Fibroblast of skin of left quadriceps (primary cell): ENCODE results near the gene MMP25.

Experiments
- DNase-seq, 2 experiments: peaks; one replicate each; pipeline ENCODE4 v3.0.0-alpha.2; 2013; ENCODE audit warnings: low read depth in 2 of 2

Gene MMP25

GRCh38 chr16:3017794-3018506 lies 28.4 kb upstream of the MMP25 start, which contains the start of gene CLDN6:
CLDN6 (minus strand) TSS chr16:3018183; CDS start chr16:3016021, 2,162 bp downstream.
- DNase-seq, result no peak

DNA sequence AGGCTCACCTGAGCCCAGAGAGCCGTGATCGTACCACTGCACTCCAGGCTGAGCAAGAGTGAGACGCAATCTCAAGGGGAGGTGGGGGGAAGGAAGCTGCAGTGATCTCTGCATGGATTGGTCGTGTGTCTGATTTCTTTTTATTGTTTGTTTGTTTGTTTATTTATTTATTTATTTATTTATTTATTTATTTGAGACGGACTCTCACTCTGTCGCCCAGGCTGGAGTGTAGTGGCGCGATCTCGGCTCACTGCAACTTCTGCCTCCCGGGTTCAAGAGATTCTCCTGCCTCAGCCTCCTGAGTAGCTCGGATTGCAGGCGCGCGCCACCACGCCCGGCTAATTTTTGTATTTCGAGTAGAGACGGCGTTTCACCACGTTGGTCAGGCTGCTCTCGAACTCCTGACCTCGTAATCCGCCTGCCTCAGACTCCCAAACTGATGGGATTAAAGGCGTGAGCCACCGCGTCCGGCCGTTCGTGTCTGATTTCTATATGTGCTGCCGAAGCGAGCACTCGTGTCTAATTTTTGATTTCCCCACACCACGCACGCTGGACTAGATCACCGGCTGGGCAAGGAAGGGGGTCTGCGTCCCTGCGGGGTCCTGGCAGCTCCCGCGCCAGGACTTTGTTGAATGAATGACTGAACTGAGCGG lies 26.6 kb upstream of the MMP25 start:
- no peak for DNase-seq

- DNase-seq, result peak in 1 of 2 experiments; percentile 58
Measured at GRCh38 chr16:3020247-3020603, 26.1 kb upstream of the MMP25 start, which contains the start of gene TNFRSF12A. TNFRSF12A (plus strand) TSS chr16:3020368; CDS start chr16:3020398, 30 bp downstream.

- peak in 1 of 2 experiments; percentile 68 for DNase-seq
Measured at GRCh38 chr16:3020604-3021448, 25.5 kb upstream of the MMP25 start.

GRCh38 chr16:3021449-3022207 lies 24.7 kb upstream of the MMP25 start:
- DNase-seq, result peak; percentile 89 to 90

GRCh38 chr16:3022208-3022683 lies 24.1 kb upstream of the MMP25 start:
- peak; percentile 94 to 95 for DNase-seq

- DNase-seq, result no peak
Measured at GRCh38 chr16:3022684-3023414, 23.5 kb upstream of the MMP25 start.

DNA sequence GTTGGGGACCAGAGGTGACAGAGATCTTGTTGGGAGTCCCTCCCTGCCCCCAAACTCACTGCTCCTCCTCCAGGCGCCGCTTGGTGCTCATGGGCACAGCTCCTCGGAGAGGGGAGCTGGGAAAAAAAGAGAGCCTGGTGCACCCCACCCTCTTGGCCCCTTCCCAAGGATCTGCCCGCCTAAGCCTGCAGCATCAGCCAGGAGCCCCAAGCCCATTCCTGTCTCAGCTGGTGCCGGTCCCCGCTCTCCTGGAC lies 23.0 kb upstream of the MMP25 start:
- peak in 1 of 2 experiments; percentile 41 for DNase-seq

GRCh38 chr16:3023669-3024478 lies 22.5 kb upstream of the MMP25 start, which contains the start of the genes HCFC1R1 and THOC6:
HCFC1R1 (minus strand) TSS chr16:3023942; CDS start chr16:3023941, 1 bp downstream.
THOC6 (plus strand) TSS chr16:3024035; CDS start chr16:3024327, 292 bp downstream.
- peak; percentile 94 to 95 for DNase-seq

GRCh38 chr16:3025032-3026002 lies 21.0 kb upstream of the MMP25 start:
- DNase-seq, result no peak

- DNase-seq, result no peak
Measured at GRCh38 chr16:3026003-3026378, 20.4 kb upstream of the MMP25 start.

DNA sequence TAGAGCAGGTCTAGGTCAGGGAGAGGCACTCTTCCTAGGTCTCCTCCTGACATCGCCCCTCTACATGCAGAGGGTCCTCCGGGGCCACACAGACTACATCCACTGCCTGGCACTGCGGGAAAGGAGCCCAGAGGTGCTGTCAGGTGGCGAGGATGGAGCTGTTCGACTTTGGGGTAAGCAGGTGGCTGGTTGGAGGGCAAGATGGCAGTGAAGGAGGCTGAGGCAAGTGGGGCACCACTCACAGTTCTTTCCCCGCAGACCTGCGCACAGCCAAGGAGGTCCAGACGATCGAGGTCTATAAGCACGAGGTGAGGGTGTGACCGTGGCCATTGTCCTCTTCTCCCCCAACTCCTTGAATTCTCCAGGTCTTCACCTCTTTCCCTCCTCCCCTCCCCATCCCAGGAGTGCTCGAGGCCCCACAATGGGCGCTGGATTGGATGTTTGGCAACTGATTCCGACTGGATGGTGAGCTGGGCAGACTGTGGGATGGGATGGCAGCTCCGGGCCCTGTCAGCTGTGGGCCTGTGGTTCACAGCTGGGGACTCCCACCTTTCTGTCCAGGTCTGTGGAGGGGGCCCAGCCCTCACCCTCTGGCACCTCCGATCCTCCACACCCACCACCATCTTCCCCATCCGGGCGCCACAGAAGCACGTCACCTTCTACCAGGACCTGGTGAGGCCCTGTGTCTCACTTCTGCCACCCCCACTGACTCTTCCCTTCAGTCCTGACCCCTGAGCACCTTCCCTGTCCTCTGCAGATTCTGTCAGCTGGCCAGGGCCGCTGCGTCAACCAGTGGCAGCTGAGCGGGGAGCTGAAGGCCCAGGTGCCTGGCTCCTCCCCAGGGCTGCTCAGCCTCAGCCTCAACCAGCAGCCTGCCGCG lies 19.5 kb upstream of the MMP25 start:
- DNase-seq, result no peak

- DNase-seq, result no peak
Measured at GRCh38 chr16:3027489-3027795, 18.9 kb upstream of the MMP25 start.

- DNase-seq, result peak in 1 of 2 experiments; percentile 40
Measured at GRCh38 chr16:3027983-3028715, 18.2 kb upstream of the MMP25 start.

DNA sequence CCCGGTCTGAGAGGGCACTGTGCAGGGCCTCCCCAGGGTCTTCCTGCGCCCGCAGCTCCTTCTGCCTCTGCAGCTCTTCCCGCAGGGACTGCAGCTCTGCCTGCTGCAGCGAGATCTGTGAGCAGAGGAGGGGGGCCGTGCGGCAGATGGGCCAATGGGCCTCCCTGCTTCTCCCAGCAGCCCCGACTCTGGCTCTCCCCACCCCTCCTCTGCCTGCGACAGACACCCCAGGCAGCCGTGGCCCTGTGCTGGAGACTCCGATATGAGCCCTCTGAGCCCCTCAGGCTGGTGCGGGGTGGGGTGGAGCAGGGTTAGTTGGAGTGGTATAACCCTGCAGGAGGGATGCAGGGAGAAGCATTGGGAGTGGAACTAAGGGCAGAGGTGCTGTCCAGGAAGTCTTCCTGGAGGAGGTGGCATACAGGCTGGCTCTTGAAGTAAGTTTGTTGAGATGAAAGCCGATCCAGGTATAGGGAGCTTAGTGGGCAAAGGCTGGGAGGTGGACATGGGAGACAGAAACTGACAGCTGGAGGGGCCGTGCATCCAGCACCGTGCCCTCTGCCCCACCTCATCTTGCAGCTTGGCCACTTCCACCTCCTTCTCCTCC lies 17.5 kb upstream of the MMP25 start:
- DNase-seq, result no peak

DNA sequence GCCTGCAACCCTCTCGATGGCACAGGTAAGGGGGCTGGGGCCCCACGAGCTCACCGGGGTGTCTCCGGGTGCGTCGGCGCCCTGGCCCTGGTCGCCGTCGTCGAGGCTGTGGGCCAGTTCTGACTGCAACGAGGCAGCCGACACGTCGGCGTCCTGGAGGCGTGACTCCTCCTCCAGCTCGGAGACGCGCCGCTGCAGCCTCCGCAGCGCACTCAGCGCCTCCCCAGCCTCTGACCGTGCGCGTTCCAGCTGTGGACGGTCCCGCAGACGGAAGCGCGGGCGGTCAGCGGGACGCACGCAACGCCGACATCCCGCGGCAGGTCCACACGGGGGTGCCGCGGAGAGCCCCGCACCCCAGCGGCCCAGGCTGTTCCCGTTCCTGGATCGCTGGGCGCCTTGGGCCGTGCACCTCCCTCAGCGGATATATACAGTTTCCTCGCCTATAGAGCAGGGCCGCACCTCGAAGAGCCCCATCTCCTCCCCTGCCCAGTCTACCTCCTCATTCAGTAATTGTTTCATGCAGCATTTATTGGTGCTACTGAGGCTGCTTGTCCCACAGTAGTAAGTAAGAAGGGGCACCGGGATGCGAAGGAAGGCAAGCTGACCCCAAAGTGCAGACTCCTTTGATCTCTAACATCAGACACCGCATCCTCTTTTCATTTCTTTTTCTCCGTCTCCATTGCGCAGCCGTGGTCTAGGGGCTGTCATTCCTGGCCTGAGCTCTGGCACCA lies 16.7 kb upstream of the MMP25 start:
- DNase-seq, result peak in 1 of 2 experiments; percentile 3
